ENCODE measurements around the gene MAEA. TPM values are rescaled to one million over a fixed set of nuclear protein-coding genes. Genes with fewer than 3 reads are reported as not detected.

The MAEA gene
- total RNA-seq, 1 donor from 2014 or later, result 49.6 TPM

GRCh38 chr4:1380368-1381151 is 90.9 kb downstream of the MAEA start:
- DNase-seq (peak; percentile 23), ATAC-seq (no peak)
- intact Hi-C loops (cut with micrococcal nuclease), result no loop called here

DNA sequence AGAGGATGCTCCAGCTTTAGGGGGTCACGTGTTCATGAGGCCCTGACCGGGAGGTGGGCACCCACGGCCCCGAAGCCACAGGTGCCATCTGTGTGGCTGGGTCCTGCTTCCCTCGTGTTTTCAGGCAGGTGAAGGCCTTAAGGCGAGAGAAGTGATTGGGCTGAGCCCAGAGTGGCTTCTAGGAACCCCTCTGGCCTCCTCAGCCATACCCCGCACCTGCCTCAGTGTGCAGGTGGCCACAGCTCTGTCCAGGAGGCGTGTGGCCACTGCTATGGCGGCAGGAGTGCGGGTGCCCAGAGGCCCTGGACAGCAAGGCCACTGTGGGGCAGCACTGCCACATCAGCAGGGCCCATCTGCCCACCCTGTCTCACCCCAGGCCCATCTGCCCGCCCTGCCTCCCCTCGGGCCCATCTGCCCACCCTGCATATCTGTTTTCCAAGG is 91.5 kb downstream of the MAEA start:
- intact Hi-C loops (cut with micrococcal nuclease), result no loop called here

DNA sequence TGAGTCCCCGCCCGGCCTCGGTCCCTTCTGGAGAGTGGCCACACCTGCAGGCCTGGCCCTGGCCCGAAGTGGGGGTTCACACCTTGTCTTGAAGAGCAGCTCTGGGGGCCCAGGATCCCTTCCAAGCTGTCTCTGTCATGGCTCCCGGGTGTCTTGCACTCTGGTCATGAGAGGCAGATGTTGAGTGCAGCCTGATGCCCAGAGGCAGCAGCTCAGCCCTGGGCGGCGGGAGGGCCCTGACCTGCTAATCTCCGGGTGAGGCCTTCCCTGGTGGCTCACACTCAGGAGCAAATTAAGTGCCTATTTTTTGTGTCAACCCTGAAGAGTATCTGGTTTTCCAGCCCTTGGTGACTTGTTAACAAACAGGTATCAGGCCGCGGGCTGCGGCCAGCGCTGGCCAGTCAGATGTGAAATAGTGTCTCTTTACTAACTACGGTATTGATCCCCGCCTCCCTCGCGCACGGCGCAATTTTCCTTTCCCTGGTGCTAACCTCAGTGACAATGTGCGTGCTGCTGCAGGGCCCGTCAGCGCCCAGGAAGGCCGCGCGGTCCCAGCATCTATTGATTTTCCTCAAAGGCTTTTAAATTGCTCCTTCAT is 92.4 kb downstream of the MAEA start:
- no peak for ATAC-seq
- intact Hi-C loops (cut with micrococcal nuclease), result no loop called here
- DNase-seq, result peak; percentile 17

More for the DNA sequence above, 91.5 kb downstream of the MAEA start:
- DNase-seq (peak; percentile 19), ATAC-seq (no peak)

GRCh38 chr4:1382776-1383727 is 93.4 kb downstream of the MAEA start:
- intact Hi-C loops (cut with micrococcal nuclease), result no loop called here
- DNase-seq (peak; percentile 11), ATAC-seq (no peak)

DNA sequence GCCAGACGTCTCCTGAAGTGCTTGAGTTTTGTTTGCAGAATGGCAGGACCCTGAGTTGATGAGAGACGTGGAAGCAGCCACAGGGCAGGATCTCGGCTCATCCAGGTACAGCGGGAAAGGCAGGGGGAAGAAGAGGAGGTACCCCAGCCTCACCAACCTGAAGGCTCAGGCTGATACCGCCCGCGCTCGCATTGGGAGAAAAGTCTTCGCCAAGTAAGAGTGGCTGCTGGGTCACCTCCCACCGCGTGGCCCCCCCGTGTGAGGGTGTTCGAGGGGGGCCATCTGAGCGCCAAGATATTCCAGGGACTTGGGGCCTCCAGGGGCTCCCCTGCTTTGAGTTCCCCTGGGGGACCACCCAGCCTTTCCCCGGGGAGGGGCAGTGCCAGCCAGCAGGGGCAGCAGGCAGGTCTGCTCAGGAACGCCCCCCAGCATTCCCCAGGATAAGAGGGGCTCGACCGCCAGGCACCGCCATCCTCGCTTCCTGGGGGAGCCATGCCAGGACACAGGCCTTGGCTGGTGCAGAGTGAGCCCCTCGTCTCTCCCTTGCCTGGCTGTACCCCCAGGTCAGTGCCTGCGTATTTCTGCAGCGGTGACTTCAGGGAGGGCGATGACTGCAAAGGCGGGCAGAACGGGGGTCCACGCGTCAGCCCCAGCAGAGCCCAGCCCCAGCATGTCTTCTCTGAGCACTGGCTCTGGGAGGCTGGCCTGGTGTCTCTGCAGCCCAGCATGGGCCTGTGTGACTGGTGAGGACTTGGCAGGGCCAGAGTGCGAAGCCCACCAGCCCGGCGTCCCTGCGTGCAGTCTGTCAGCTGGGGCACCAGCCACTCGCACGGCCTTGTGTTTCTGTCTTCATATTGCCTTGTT is 94.3 kb downstream of the MAEA start:
- DNase-seq (peak; percentile 18), ATAC-seq (no peak)
- intact Hi-C loops (cut with micrococcal nuclease), result no loop called here

DNA sequence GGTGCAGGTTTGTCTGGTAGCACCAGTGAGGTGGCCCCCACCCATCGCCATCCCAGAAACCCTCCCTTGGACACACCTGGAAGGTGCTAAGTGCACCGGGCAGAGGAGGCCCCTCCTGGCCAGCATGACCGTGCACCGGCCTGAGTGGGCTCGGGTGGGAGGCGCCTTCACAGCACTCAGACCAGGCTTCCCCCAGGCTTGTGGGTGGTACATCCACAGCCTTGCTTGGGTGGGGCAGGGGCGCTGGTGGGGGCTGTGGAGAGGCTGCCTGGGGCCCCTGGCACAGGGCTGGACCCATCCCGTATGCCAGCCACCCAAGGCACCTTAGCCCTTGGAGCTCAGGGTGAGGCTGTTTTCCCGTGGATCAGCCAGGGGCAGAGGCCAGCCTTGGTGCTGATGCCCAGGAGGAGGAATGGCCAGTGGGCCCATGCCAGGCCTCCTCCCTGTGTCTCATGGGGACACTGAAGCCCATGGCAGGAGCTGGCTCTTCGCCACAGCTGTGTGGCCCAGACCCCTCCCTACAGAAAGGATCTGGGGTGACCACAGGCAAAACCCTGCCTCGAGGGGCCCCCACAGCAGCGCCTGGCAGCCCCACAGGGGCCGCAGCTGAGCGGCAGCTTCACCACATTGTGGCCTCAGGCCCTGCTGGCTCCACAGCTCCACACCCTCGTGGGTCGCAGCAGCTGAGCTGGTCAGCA is 95.1 kb downstream of the MAEA start:
- ATAC-seq (no peak), DNase-seq (no peak)
- intact Hi-C loops (cut with micrococcal nuclease), result no loop called here

- intact Hi-C loops (cut with micrococcal nuclease), result no loop called here
- ATAC-seq (no peak), DNase-seq (peak; percentile 18)
Observed at GRCh38 chr4:1385373-1386340, 96.0 kb downstream of the MAEA start.

Other genes with a start within 250 kb of the MAEA start
- 0.62 TPM for gene RNF212, start 176.3 kb upstream of the MAEA start, total RNA-seq
- gene SPON2, start 117.3 kb upstream of the MAEA start, total RNA-seq, result 22.8 TPM
- 133 TPM for gene CTBP1, start 40.8 kb upstream of the MAEA start, total RNA-seq
- 5.9 TPM for gene UVSSA, start 57.3 kb downstream of the MAEA start, total RNA-seq
- not detected for gene NKX1-1, start 116.6 kb downstream of the MAEA start, total RNA-seq